ENCODE data around the gene KIF23.
"Not testable (repeated sequence)": the region's sequence is repeated elsewhere in the genome, so short reads cannot be mapped to it uniquely, and the experiment has no call there.

The KIF23 gene

DNA sequence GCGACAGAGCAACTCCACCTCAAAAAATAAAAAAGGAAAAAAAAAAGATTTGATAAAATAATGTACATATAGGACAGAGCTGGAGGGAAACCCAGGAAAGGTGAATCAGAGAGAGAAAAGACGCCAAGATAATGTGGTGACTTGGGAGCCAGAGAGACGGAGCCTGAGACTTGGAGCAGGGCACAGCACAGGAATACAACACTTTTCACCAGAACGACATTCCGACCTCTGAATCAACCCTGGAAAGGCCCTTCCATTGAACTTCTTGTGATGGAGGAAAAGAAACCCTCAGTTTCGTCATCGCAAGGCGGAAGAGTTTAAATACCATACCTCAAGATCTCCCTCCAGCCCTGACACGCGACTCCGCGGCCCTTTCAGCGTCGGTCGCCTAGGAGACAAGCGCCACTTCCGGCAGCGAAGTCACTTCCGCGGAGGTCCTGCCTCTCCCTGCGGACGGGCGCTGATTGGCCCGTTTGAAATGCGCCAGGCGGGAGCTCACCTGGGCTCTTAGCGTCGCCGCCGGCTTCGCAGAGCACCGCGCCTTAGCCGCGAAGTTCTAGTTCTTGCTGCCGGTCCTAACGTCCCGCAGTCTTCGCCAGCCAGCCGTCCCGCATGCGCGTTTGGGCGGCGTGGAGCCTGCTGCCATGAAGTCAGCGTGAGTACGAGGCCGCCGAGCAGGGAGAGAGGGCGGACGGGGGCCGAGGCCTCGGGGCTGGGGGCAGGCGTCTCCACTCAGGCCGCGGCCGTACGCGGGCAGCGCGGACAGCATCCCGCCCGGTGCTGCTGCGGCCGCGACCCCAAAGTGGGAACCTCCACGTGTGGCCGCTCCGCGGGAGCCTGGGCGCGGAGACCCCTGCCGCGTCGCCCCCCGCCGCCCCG is at the start of gene KIF23:
Gene KIF23, plus strand, starts transcription at position 528 of the 879 bp plus-strand sequence. Its CDS starts 117 bp downstream, at position 645.
- peak; percentile 94 for DNase-seq

DNA sequence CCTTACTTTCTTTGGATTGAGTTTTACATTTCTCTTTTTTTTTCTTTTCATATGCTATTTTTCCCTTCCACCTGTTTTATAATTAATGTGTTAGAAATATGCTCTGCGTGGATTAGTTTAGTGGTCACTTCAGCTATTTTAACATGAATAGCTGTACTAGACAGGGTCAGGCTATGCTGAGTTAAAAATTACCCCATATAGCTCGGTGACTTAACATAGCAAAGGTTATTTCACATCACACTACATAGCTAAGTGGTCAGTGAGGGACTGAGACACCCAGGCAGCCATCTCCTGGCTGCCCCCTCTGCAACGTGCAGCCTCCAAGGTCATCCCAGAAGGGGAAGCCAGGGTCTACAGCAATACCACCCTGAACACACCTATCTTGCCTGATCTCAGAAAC is 46.9 kb upstream of the KIF23 start:
- DNase-seq = no peak

DNA sequence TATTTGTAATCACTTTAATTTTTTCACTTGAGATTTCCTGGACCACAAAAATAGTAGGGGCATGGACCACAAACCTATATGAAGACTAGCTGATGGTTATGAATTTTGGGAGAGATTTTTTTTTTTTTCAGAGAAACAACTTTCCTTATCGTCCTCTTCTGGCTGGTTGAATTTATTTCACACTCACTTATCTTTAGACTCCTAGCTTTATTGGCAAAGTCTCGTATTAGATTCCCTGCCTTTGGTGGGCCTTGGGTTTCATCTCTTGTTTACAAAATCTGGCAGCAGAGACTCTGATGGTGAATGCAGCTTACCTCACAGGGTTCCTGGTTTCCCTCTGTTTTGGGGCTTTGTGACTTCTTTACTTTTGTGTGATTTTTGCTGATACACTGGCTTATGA is 44.5 kb upstream of the KIF23 start:
- no peak for DNase-seq

DNA sequence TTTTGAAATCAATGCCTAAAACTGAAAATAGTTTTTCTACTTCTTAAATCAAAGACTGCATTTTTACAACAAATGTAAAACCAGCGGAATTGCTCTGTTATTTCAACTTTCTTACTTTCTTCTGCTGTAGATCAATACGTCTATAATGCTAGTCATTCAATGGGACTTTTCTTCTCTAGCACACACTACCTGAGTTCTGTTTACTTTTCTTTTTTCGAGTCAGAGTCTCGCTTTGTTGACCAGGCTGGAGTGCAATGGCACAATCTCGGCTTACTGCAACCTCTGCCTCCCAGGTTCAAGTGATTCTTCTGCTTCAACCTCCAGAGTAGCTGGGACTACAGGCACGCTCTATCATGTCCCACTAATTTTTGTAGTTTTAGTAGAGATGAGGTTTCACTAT is 40.7 kb upstream of the KIF23 start:
- no peak for DNase-seq

DNA sequence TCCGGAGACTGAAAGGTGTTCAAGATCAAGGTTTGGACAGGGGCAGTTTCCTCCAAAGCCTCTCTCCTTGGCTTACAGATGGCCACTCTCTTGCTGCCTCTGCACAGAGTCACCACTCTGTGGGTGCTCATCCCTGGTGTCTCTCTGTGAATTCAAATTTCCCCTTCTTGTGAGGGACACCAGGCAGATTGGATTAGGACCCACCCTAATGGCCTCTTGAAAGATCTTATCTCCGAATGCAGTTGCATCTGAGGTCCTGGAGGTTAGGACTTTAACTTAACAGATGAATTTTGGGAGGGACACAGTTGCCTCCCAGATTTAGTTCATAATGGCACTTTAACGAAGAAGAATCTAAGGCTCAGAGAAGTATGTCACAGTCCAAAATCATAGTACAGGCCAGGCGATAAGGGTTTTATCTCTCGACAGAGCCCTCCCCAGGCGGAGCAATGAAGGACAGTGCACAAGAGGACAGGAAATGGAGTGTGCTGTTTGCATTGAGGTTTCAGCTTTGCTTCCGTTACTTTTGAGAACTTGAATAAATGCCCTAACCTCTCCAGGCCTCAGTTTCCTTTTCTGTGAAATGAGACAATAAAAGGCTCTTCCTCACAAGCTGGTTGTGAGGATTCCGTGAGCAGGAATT is 38.9 kb upstream of the KIF23 start:
- DNase-seq = no peak

DNA sequence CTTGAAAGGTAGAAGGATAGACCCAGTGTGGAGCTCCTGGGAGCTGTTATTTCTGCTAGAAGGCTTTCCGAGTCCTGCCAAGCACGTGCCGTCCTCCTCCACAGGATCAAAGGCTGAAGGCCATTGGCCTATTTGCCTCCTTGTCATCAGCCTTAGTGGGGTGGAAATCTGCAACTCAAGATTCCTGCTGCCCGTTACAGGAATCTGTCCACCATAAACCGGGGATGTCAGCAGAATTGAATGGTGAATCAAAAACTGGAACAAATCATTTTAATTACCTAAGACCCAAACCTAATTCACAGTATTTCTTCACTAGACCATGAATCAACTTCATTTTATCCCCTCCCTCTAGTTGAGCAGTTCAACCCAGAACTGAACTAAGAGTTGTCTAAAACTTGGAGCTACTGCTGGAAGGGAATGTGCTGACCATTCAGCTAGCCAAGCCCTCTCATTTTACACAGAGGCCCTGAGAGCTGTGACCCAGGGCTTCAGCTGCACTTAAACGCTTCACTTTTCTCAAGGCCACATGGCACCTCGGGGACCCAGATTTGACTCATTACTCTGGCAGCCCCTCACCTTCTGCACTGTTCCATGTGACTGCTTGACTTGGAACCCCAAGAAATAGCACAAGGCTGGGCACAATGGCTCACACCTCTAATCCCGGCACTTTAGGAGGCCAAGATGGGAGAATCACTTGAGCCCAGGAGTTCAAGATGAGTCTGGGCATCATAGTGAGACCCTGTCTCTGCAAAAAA is 36.8 kb upstream of the KIF23 start:
- no peak for DNase-seq

DNA sequence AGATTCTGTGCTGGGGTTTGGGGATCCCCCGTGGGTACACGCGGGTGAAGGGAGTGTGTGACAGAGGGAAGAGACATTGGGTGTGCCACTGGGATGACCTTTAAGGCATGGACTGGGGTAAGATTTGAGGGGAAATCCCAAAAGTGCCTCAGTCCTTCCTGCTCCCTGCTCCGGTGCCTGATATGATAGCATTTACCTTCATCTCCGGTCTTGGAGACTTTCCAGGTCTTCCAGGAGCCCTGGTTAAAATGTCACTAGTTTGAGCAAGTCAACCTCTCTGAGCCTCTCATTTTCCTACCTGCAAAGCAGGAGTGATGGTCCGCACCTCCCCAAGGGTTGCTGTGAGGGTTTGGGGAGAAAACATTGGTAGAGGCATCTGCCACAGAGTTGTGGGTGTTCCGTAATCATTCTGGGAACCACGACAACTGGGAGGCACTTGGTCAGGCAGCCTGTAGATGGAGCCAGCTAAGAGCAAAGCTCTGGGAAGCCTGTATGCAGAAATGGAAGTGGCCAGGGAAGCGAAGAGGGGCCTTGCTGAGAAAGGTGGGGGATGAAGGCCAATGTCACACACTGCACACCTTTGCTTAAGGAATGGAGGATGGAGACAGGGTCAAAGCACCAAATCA is 33.9 kb upstream of the KIF23 start:
- no peak for DNase-seq

DNA sequence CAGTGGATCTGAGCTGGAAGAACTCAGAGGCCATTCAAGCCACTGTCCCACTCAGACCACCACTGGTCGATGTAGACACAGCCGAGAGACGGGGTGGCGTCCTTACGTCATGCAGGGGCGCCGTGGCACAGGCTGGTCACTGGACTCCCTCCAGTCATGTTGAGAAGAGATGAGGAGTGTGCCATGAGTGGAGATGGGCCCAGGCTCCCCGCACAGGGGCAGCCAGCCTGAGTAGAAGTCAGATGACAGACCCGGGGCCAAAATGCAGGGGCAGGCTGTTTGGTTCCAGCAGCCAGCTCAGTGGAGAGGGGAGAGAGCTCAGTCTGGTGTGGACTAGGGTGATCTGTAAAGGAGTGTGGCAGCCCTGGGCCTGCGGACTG is 33.4 kb upstream of the KIF23 start:
- no peak for DNase-seq

DNA sequence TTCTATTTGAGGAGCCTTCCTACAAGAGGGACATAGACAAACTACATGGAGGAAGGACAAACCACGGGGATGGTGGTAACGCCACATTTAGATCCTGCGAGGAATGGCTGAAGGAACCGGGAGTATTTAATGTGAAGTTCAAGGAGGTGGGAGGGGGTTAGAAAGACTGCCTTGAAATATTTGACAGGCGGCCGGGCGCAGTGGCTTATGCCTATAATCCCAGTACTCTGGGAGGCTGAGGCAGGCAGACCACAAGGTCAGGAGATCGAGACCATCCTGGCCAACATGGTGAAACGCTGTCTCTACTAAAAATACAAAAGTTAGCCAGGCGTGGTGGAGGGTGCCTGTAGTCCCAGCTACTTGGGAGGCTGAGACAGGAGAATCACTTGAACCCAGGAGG is 32.0 kb upstream of the KIF23 start:
- DNase-seq = not testable (repeated sequence)

DNA sequence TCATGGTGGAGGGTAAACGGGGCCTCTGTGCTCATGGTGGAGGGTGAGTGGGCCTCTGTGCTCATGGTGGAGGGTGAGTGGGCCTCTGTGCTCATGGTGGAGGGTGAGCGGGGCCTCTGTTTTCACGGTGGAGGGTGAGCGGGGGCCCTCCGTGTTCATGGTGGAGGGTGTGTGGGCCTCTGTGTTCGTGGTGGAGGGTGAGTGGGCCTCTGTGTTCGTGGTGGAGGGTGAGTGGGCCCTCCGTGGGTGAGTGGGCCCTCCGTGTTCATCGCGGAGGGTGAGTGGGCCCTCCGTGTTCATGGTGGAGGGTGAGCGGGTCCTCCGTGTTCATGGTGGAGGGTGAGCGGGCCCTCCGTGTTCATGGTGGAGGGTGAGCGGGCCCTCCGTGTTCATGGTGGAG is 30.1 kb upstream of the KIF23 start:
- not testable (repeated sequence) for DNase-seq

DNA sequence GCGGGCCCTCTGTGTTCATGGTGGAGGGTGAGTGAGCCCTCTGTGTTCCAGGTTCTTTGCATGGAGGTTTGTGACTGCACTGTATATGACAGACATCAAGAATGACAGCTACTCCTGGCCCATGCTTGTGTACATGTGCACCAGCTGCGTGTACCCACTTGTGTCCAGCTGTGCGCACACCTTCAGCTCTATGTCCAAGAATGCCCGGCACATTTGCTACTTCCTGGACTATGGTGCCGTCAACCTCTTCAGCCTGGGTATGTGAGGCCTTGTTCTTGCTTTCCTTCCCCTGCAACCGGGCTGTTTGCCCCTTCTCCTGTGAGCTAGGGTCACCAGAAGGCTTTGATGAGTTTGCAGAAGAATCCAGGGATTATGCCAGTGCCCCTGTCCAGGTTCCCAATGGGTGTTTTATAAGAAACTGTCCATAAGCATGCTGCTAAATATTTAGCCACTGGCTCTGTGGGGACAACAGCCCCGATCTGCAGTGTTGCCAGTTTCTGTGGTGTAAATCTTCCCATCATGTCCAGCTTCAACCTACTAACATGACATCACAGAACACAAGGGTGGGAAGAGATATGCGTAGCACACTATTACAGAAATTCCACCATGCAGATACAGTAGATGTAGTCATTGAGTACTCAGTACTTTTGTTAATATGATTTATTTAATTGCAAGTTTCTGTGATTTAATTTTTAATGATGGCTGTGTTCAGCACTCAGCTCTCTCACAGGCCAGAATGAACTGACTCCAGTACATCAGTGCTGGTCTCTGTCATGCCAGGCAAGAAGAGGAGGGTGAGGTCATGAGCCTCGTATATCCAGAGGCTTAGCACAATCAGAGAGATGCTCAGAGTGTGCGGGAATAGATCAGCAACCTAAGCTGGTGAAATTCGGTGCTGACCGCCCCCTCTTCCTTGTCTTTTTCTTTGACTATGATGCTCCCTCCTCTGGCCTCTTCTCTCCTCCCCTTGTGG is 29.2 kb upstream of the KIF23 start:
- no peak for DNase-seq

DNA sequence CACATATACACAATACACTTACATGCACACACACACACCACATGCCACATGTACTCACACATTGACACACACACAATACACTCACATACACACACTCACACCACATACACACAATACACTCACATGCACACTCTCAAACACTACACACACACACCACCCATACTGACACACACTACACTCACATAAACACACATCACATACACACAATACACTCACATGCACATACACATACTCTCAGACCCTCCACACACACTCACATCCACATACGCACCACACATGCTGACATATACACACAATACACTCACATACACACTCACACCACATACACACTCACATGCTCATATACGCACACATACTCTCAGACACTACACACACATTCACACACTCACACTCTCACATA is 28.3 kb upstream of the KIF23 start:
- DNase-seq = no peak

DNA sequence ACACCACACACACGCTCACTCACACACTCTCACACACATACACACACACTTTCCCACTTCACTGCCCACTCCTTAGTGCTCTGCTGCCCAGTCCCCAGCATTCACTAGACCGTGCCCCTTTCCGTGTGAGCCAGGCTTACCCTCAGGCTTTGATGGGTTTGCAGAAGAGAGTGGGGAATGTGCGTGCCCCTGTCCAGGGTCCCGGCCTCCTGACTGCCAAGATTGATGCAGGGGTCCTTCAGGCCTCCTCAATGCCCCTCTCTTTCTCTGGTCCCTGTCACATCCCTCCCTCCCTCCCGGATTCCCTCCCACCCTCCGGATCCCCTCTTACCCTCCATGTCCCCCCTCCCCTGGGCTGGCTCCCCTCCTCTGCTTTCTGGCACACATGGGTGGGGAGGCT is 27.9 kb upstream of the KIF23 start:
- DNase-seq = no peak

DNA sequence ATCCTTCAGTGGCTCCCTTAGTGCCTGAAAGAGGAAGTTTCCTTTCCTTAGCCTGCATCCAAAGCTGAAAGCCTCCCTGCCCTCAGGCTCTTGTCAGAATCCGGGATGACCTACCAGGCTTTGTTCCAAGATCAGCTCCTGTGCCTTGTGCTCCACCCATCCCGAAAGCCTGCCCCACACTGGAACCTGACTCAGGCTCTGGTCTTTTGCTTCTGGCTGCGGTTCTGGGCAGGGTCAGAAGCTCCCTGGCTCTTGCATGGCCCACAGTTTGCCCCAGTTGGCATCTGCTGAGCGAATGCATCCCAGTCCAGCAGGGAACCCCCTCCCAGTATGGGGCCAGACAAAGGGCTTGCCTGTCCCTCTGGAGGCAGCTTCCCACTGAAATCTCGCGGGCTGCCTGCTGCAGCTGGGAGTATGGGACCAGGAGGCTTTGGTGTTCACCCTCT is 25.9 kb upstream of the KIF23 start:
- DNase-seq = no peak

DNA sequence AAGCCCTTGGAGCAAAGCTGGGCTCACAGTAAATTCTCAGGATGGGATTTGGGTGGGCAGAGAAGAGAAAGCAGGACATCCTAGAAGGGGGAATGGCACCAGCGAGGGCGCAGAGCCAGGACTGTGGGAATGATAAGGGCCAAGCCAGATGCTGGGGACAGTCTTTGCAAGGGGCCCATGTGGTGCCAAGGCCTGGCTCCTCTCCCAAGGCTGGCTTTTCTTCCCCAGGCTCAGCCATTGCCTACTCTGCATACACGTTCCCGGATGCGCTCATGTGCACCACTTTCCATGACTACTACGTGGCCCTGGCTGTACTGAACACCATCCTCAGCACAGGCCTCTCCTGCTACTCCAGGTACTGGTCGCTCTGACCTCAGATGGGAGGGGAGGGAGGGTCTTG is 24.7 kb upstream of the KIF23 start:
- no peak for DNase-seq

DNA sequence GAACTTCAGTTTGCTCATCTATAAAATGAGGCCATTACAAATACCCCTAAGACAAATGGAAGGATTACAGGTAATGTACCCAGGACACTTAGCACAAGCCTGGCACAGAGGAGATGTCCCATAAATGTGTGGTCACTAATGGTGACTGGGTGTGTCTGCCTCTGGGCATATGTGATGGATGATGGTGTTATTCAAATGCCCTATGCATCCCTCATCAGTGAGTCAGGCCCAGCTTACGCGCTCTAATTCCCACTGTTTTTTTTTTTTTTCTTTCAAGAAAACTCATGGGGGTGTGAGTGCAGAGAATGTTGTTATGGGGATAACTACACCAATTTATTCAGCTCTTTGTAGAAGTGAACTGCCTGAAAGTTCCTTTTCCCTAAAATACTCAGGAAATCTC is 23.6 kb upstream of the KIF23 start:
- DNase-seq = no peak

DNA sequence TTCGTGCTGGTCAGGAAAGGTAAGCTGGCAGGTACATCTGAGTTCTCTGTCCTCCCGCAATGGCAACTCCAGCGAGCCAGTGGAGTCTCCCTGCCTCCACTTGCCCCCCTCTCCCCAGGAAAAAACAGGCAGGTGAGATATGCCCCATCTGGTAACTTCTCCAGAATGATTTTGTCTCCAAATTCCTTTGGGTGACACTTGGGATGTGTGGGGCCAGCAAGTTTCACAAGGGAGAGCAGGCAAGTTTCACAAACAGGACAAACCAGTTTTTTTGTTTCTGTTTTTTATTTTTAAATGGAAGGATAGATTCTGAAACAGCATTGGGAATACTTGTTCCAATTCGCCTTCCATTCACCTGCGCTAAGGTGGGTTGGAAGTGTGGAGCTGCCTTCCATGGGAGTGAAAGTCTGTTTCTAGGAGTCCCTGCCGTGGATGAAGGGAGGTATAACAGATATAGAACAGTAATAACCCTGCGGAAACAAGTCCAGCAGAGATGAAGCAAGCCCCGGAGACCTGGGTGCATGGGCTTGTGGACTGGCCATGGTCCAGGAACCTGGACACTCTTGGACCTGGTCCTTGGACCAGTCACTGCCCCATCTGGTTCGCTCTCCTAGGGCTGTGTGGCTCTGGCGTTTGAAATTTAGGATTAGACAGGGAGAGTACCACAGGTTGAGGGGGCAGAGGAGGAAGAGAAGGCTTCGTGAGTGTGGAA is 22.9 kb upstream of the KIF23 start:
- no peak for DNase-seq

DNA sequence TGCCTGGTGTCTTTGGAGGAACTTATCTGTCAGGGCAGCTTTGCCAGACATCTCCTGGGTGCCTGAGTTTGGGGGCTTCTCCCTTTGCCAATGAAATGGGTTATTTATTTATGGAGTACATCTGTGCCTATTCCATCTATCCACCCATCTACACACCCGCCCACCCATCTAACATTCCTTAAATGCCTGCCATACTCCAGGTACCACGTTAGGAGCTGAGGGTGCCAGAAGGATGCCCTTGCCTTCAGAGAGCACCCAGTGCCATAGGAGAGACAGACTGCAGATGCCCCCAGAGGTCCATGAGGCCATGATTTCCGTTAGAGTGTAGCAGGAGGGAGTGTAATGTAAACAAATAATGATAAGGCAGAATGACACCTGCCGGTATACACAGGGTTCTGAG is 21.8 kb upstream of the KIF23 start:
- DNase-seq = no peak

DNA sequence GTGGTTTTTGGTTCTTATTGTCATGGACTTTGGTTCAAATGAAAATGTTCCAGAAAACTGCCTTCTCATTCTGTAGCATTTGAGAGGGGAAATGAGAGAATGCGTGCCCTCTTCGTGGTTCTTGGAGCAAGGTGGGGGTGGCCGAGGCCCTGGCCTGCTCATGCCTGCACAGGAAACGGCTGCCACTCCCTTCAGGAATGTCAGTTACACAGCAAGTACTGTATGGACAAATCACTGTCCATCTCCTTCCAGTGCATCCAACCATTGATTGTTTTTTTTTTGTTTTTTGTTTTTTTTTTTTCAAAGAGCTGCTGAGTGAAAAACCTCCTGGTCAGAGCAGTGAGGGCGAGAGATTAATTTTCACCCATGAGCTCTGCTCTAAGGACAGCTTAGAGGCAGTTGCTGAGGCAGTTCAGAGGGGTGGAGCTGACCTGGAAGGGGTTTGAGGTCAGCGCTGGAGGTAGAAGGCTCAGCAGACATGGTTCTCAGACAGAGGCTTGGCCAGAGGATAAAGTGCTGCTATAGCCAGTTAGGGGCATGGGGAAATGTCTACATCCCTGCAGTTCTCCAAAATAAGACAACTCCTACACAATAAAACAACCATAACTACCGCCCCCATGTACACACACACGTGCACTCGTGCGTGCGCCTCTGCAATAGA is 20.2 kb upstream of the KIF23 start:
- DNase-seq = no peak

DNA sequence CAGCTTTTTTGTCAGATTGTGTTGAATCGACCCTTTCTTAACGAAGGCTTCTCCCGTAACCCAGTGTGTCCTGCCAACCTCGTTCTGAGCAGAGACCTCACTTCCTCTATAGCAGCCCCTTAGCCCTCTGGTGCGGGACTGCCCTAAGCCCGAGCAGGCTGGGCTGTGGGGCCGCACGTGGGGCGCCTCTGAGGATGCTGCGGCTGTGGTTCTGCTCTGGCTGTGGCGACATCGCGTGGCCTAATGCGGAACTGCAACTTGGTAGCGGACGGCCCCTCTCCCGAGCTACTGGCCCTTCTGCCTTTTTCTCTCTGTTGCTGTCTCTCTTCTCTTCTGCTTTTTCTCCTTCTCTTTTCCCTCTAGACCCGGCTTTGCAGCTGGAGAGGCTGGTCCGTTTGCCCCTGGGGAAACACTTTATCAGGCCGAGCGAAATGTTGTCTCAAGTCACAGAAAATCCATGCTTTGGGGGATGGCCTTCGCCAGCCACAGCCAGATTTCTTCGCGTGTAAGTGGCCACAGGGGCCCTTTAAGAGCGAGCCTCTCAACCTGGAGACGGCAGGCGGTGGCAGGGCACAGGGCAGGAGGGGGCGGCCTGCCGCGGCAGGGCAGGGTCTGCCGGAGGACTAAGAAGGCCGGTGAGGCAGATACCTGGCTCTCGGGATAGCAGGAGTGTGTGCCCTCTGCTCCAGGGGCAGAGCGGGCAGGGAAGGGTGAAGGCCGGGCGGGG is 19.4 kb upstream of the KIF23 start:
- peak; percentile 79 for DNase-seq

Data from CD4-positive, alpha-beta T cell treated with Interleukin-12 subunit alpha and Interleukin-12 subunit beta, for 1 hour (primary cell).